PC-9 (cell line): ENCODE results near the gene RXFP1. TPM values are rescaled to one million over a fixed set of nuclear protein-coding genes. Genes with fewer than 3 reads are reported as not detected.

Source experiments
- BruUV-seq: library from RNA; stranded (reverse); fragments of 400-500 nt; replicated peaks from 2 replicates; lab custom pipeline; 2021; lab: Mats Ljungman, UMichigan
- CTCF ChIA-PET: fragments of 300-600 bp; sonication (Branson Sonifier 250); formaldehyde crosslinking; loops from one replicate; lab custom pipeline; 2022; ENCODE audit warnings: antibody characterized with exemption; lab: Charles Lee
- POLR2A ChIA-PET: fragments of 300-600 bp; sonication (Branson Sonifier 250); formaldehyde crosslinking; loops from one replicate; lab custom pipeline; 2022; ENCODE audit warnings: antibody characterized with exemption; ENCODE audit not compliant: unreplicated experiment; lab: Charles Lee
- DNase-seq, 2 experiments: peaks; one replicate each; pipeline versions ENCODE4 v3.0.0 to v3.0.0-alpha.2; 2015 to 2022; ENCODE audit warnings: mixed read lengths in 1 of 2
- H2AFZ ChIP-seq: fragments of 200-600 bp; sonication (generic); 2 replicates; pipeline ENCODE4 v1.8.1; 2017; ENCODE audit warnings: antibody characterized with exemption
- H3F3A ChIP-seq: fragments of 200-600 bp; sonication (generic); 2 replicates; pipeline ENCODE4 v1.8.1; 2017; ENCODE audit warnings: antibody characterized with exemption, mild to moderate bottlenecking, low read depth; ENCODE audit not compliant: insufficient read depth
- H3K27ac ChIP-seq: fragments of 200-600 bp; sonication (generic); 2 replicates; pipeline ENCODE4 v1.6.1; 2016; ENCODE audit warnings: mixed run types
- H3K27me3 ChIP-seq: fragments of 200-600 bp; sonication (generic); 2 replicates; pipeline ENCODE4 v1.6.1; 2016; ENCODE audit warnings: low read depth, mixed run types; ENCODE audit not compliant: insufficient read depth
- H3K36me3 ChIP-seq: fragments of 200-600 bp; sonication (generic); 2 replicates; pipeline ENCODE4 v1.6.1; 2016; ENCODE audit warnings: low read depth, mixed run types
- H3K4me1 ChIP-seq: fragments of 200-600 bp; sonication (generic); replicated peaks from 2 replicates; pipeline ENCODE4 v1.6.1; 2016; ENCODE audit warnings: mixed run types; ENCODE audit not compliant: insufficient read depth
- H3K4me2 ChIP-seq: fragments of 200-600 bp; sonication (generic); 2 replicates; pipeline ENCODE4 v1.6.1; 2017; ENCODE audit warnings: mixed run types
- H3K4me3 ChIP-seq: fragments of 200-600 bp; sonication (generic); 2 replicates; pipeline ENCODE4 v1.6.1; 2016; ENCODE audit warnings: mixed run types
- H3K79me2 ChIP-seq: fragments of 200-600 bp; sonication (generic); 2 replicates; pipeline ENCODE4 v1.6.1; 2017; ENCODE audit warnings: low read depth, mixed run types
- H3K9me2 ChIP-seq: fragments of 200-600 bp; sonication (generic); 2 replicates; pipeline ENCODE4 v1.8.1; 2017; ENCODE audit warnings: mild to moderate bottlenecking; ENCODE audit not compliant: insufficient read depth
- H3K9me3 ChIP-seq: fragments of 200-600 bp; sonication (generic); 2 replicates; pipeline ENCODE4 v1.8.1; 2016; ENCODE audit warnings: low read depth; ENCODE audit not compliant: insufficient read depth
- H4K20me1 ChIP-seq: fragments of 200-600 bp; sonication (generic); 2 replicates; pipeline ENCODE4 v1.8.1; 2017; ENCODE audit not compliant: insufficient read depth
- CTCF ChIP-seq: fragments of 200-600 bp; sonication (generic); conservative IDR thresholded peaks from 2 replicates; pipeline ENCODE4 v1.6.1; 2017; ENCODE audit warnings: mixed run types, antibody characterized with exemption, mild to moderate bottlenecking, moderate library complexity
- EZH2 ChIP-seq: fragments of 200-600 bp; sonication (generic); IDR thresholded peaks from 2 replicates; pipeline ENCODE4 v1.8.0; 2017; ENCODE audit warnings: antibody characterized with exemption, low read depth
- intact Hi-C: fragments of 100-400 bp; cut with micrococcal nuclease; formaldehyde crosslinking; loops from one replicate; pipeline ENCODE4 v1.10.0; 2022; ENCODE audit not compliant: unreplicated experiment
- total RNA-seq: library from RNA; stranded (reverse); gene quantifications from 2 replicates; pipeline ENCODE4 v1.2.3, GENCODE V29; 2021

Gene RXFP1
- total RNA-seq, 1 experiment from 2014 or later: not detected

DNA sequence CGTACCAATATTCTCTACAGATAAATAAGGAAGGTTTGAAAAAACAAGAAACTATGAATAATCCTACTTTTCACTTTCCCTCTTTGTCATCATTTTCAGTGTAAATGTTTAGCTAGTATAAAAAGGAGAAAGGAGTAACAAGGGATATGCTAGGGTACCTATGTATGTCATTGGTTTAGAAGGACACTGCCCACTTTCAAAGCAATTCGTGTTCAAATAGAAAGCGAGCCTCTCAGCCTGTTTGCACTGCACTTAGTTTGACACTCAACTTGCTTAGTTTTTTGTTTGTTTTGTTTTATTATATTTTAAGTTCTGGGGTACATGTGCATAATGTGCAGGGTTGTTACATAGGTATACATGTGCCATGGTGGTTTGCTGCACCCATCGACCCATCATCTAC, 21.6 kb upstream of the RXFP1 start:
- Histone ChIP-seq H3K27me3 (no peaks in the 10 kb centered on the region), H3K79me2 (no peaks in the 10 kb centered on the region), H3K27ac (no peak overlapping the region), H3K9me2 (no peaks in the 10 kb centered on the region), H3K36me3 (no peaks in the 10 kb centered on the region), H3K4me1 (no peaks in the 10 kb centered on the region), H4K20me1 (no peaks in the 10 kb centered on the region), H3F3A (no peaks in the 10 kb centered on the region), H3K9me3 (no peaks in the 10 kb centered on the region), H2AFZ (no peak overlapping the region), H3K4me3 (no peak overlapping the region), H3K4me2 (no peak overlapping the region)
- ChIA-PET POLR2A (interaction anchor here (0.7 kb wide), 1 partner anchor 60 kb away, joined by 3 read pairs; no protein-coding TSS in a partner anchor), CTCF (no interaction called here)
- DNase-seq: no peak
- intact Hi-C loops: no loop called here
- TF ChIP-seq EZH2: no peak
- no peak for TF ChIP-seq CTCF
- no TSS peak for BruUV-seq

DNA sequence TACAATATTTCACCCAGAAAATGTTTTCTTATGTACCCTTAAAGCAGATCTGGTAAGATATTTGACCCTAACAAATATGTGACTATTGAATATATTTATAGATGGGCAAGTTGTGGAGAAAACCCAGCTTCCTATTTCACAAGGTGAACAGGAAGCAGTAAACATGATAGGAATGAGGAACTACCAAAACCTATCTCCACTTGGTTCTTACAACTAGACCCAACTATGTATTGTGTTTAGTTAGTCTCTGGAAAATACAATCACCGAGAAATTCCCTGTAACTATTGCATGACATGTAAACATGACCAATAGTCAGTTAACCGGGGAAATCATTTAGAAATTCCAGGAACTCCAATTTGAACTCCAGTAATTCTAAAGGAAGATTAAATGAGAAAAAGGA, 8.4 kb upstream of the RXFP1 start:
- no peaks in the 10 kb centered on the region for H3K4me1 ChIP-seq
- no peaks in the 10 kb centered on the region for H3F3A ChIP-seq
- no peaks in the 10 kb centered on the region for H3K9me3 ChIP-seq
- H2AFZ ChIP-seq: no peak overlapping the region
- no TSS peak for BruUV-seq
- POLR2A ChIA-PET: interaction anchor here (0.5 kb wide), 1 partner anchor 119 kb away, joined by 4 read pairs; no protein-coding TSS in a partner anchor
- H3K4me2 ChIP-seq: 0 out of 2 replicates have a peak overlapping the region, but pooled peaks have one; percentile 28
- no peaks in the 10 kb centered on the region for H3K36me3 ChIP-seq
- no peaks in the 10 kb centered on the region for H3K79me2 ChIP-seq
- no peak for DNase-seq
- H3K9me2 ChIP-seq: no peaks in the 10 kb centered on the region
- CTCF ChIA-PET: interaction anchor here (1.0 kb wide), 1 partner anchor 15 kb away, joined by 3 read pairs; no protein-coding TSS in a partner anchor
- intact Hi-C loops: no loop called here
- TF ChIP-seq EZH2 (no peak), CTCF (no peak)
- no peaks in the 10 kb centered on the region for H4K20me1 ChIP-seq
- peak overlapping the region; percentile 6; the same call in 1 of the 2 replicates for H3K27ac ChIP-seq
- H3K27me3 ChIP-seq: no peaks in the 10 kb centered on the region
- H3K4me3 ChIP-seq: no peak overlapping the region

DNA sequence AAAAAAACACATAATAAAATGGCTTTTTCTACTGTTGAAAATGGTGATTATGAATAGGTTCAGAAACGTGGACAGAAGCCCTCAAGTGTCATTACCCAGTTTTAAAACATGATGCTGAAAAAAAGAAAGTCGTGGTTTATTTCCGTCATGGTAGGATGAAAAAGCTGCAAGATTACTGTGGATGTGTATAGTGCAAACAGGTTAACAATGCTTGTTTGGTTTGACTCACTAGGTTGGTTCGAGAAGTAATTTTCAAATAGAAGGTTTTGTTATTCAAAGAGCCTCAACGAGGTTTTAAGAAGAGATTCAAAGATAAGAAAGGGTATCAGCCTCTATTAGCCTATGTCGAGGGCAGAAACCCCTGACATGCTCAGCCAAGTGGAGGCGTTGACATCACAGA, 2.5 kb upstream of the RXFP1 start:
- Histone ChIP-seq H4K20me1 (no peaks in the 10 kb centered on the region), H3K9me2 (no peaks in the 10 kb centered on the region), H3K4me1 (no peaks in the 10 kb centered on the region), H3K36me3 (no peaks in the 10 kb centered on the region), H3K4me2 (no peak overlapping the region), H3K9me3 (no peaks in the 10 kb centered on the region), H3F3A (no peaks in the 10 kb centered on the region), H3K4me3 (no peak overlapping the region), H3K27me3 (no peaks in the 10 kb centered on the region), H3K79me2 (no peaks in the 10 kb centered on the region), H3K27ac (no peak overlapping the region), H2AFZ (no peak overlapping the region)
- BruUV-seq: no TSS peak
- POLR2A ChIA-PET: no interaction called here
- TF ChIP-seq CTCF: no peak
- TF ChIP-seq EZH2: no peak
- CTCF ChIA-PET: no interaction called here
- intact Hi-C loops: no loop called here
- DNase-seq: no peak
